HG03342 (cell line): ENCODE measurements around the gene MKKS.
A peak's percentile ranks its signal among the peaks of the same experiment; 100 is the strongest.
"Not testable (repeated sequence)": the region's sequence is repeated elsewhere in the genome, so short reads cannot be mapped to it uniquely, and the experiment has no call there.

Source experiments
- ATAC-seq: cut with Tn5 transposase; IDR thresholded peaks from one replicate; pipeline ENCODE4 v1.9.1; 2021; ENCODE audit warnings: mild to moderate bottlenecking, moderate library complexity; ENCODE audit not compliant: unreplicated experiment

Gene MKKS

GRCh38 chr20:10449270-10449669 lies 15.2 kb upstream of the MKKS start:
- ATAC-seq = no peak

- no peak for ATAC-seq
These were observed 14.5 kb upstream of the MKKS start for GRCh38 chr20:10448270-10449156.

GRCh38 chr20:10447028-10447427 lies 13.0 kb upstream of the MKKS start:
- peak; percentile 99 for ATAC-seq

- no peak for ATAC-seq
These were observed 11.7 kb upstream of the MKKS start for GRCh38 chr20:10445758-10446157.

GRCh38 chr20:10443936-10444335 lies 9.9 kb upstream of the MKKS start:
- ATAC-seq = no peak

GRCh38 chr20:10438217-10438616 lies 4.2 kb upstream of the MKKS start:
- ATAC-seq = no peak

GRCh38 chr20:10436053-10436699 lies 2.2 kb upstream of the MKKS start:
- no peak for ATAC-seq

- peak; percentile 58 for ATAC-seq
These were observed 1.1 kb upstream of the MKKS start, which contains the start of gene SLX4IP for GRCh38 chr20:10434832-10435812. Gene SLX4IP, plus strand, starts transcription at chr20:10435305. Its CDS starts 22,900 bp downstream, at chr20:10458205.

- ATAC-seq = peak; percentile 45
These were observed 427 bp upstream of the MKKS start for GRCh38 chr20:10434467-10434831.

- ATAC-seq = no peak
These were observed 904 bp downstream of the MKKS start for GRCh38 chr20:10433014-10433622.

GRCh38 chr20:10432079-10432478 lies 1.9 kb downstream of the MKKS start:
- no peak for ATAC-seq

GRCh38 chr20:10430704-10431103 lies 3.3 kb downstream of the MKKS start:
- ATAC-seq = no peak

- no peak for ATAC-seq
These were observed 4.0 kb downstream of the MKKS start for GRCh38 chr20:10430000-10430466.

- ATAC-seq = no peak
These were observed 4.5 kb downstream of the MKKS start for GRCh38 chr20:10429443-10429981.

- ATAC-seq = no peak
These were observed 6.0 kb downstream of the MKKS start for GRCh38 chr20:10428008-10428407.

GRCh38 chr20:10427060-10427692 lies 6.8 kb downstream of the MKKS start:
- no peak for ATAC-seq

GRCh38 chr20:10423735-10424134 lies 10.3 kb downstream of the MKKS start:
- no peak for ATAC-seq

- ATAC-seq = no peak
These were observed 14.4 kb downstream of the MKKS start for GRCh38 chr20:10419550-10420133.

GRCh38 chr20:10417218-10417617 lies 16.8 kb downstream of the MKKS start:
- not testable (repeated sequence) for ATAC-seq
